HG03135 (cell line): ENCODE data around the gene KIF2A.
A peak's percentile ranks its signal among the peaks of the same experiment; 100 is the strongest.

ENCODE experiments used
- ATAC-seq: cut with Tn5 transposase; IDR thresholded peaks from one replicate; pipeline ENCODE4 v1.9.1; 2021; ENCODE audit warnings: mild to moderate bottlenecking, moderate library complexity; ENCODE audit not compliant: unreplicated experiment

Gene KIF2A

GRCh38 chr5:62305715-62306322 lies at the start of gene KIF2A:
TSS of gene KIF2A (plus strand) at chr5:62306206. CDS start at chr5:62306473, 267 bp downstream.
- ATAC-seq = peak; percentile 93

DNA sequence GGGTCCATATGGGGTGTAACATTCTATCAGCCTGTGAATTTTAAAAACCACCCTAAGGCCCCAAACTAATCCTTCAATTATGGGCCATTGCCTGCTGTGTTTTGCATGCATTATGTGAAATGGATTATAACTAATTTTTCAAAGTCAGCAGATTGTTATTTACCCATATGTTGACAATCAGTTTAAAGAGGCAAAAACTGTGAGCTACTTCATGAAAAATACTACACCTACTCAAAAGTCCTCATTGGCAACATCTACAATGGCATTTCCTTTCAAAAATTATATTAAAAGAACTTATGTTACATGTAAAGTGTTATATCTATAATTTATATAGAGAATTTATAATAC lies 49.0 kb upstream of the KIF2A start:
- no peak for ATAC-seq

- ATAC-seq = no peak
These were observed 47.4 kb upstream of the KIF2A start for GRCh38 chr5:62258654-62259053.

DNA sequence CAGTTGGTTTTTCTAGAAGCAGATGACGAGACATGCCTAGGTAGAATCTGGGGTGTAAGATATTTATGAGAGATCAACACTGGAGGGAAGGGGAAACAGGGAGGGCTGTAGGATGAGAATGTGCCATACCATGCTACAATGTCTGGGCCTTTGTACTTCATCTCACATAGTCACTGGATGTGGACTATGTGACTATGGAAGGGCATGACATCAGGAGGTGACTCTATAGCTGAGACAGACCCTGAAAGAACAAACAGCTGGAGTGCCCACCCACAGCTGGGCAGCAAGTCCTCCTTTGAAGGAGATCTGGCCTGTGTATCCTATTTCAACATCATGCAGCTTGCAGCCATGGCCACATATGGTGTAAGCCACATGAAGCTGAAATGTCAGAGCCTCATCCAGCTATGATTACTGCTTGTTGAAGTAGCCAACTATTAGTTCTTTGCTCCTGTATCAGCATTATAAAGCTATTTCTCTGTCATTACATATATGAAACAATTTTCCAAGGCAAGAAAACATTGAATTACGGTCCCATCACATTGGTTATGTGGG lies 46.2 kb upstream of the KIF2A start:
- ATAC-seq = no peak

GRCh38 chr5:62260513-62260912 lies 45.5 kb upstream of the KIF2A start:
- no peak for ATAC-seq

DNA sequence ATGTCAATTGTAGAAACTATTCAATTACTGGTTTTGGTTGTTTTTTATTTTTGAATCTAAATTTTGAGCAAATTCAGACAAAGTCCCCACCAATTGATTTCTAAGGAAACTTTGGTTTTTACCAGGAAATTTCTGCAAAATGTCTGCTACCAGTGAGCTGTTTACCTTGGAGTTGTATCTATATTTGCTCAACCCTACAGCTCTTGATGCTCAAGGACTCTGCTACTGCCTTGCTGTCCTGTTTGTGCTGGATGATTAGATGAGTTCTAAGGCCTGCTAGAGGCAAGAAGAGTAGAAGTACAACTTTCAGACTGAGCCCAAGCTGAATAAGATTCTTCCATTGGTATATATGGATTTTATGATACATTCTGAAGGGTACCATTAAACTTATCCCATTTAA lies 42.6 kb upstream of the KIF2A start:
- no peak for ATAC-seq

GRCh38 chr5:62265648-62266112 lies 40.3 kb upstream of the KIF2A start:
- no peak for ATAC-seq

DNA sequence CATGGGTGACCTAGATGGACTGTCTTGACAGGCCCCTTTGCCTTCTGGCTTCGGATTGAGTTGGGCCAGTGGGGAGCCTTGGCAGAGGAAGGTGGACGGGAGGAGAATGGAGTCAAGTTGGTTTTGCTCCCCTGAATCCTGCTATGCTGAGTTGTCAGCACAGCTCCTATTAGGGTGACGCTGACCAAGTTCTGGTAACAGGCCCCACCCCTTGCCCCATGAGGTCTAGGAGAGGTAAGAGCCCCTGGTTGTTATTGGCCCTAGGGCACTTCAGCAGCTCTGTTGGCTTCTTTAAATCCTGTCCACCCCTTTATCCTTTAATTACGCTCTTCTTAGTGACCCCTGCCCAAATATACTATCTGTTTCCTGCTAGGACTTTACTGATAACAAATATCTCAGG lies 39.4 kb upstream of the KIF2A start:
- ATAC-seq = no peak

GRCh38 chr5:62268234-62268633 lies 37.8 kb upstream of the KIF2A start:
- no peak for ATAC-seq

DNA sequence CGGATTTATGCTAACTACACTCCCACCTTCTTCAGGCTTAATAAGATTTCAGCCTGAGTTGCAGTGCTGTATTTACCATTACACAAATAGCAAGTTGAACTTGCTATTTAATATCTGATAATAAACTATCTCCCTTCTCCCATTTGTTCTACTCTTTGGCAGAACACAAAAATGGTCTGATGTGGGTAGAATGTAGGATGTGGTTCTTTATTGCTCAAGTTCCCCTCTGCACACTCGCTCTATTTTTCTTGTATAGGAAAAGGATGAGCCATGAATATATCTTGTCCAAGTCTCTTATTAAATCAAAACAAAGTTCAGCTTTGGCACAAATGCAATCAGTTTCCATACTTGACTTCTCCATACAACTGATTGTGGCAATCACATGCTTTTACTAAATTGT lies 37.2 kb upstream of the KIF2A start:
- ATAC-seq = no peak

DNA sequence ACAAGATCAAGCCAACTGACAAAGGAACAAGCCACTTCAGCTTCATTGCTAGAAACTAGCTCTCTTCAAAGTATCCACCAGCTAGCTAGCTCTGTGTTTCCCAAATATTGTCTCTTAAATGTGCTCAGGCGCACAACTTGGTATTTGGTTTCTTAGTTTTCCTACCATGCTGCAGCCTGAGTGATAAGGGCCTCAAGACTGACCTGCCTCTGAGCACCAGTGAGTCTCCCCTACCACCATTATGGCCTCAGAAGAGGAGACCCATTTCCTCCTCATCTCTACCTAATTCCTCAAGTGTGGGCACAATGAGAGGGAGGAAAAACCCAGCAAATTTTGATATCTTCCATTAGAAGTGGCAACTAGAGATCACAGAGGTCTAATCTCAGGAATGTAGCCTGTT lies 34.6 kb upstream of the KIF2A start:
- ATAC-seq = no peak

- no peak for ATAC-seq
These were observed 34.1 kb upstream of the KIF2A start for GRCh38 chr5:62271870-62272269.

- no peak for ATAC-seq
These were observed 32.3 kb upstream of the KIF2A start for GRCh38 chr5:62273687-62274086.

DNA sequence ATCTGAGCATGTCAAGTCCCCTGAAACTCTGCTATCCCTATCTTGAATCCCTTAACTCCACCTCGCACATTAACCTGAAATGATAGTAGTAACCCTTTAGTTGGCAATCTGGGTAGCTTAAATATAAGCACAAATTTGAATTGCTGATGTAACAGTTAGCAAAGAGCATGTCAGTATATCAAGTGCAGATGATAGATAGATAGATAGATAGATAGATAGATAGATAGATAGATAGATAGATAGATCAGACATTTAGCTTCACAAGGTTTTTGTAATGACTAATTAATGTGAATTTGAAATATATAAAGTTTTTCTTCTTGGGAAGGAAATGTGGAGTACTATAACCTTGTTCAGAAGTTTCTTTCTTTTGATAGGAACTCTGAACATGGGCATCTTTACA lies 30.4 kb upstream of the KIF2A start:
- ATAC-seq = no peak

GRCh38 chr5:62281411-62281810 lies 24.6 kb upstream of the KIF2A start:
- no peak for ATAC-seq

DNA sequence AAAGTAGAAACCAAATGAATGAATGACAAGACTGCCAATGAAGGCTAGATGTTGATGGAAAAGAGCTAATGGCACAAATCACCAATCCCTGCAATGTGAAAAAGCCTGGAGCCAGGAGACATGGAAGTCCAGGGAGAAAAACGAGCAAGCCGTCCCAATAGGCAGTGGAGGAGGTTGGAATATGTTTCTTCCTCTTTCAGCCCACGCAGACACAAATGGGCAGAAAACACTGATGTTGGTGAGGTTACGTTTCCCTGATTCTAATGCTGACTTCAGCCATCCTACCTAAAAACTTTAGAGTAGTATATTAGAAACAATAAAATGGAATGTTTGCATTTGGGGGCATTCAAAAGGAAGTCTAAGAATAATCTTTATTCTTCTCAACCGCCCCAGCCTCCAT lies 23.9 kb upstream of the KIF2A start:
- no peak for ATAC-seq

DNA sequence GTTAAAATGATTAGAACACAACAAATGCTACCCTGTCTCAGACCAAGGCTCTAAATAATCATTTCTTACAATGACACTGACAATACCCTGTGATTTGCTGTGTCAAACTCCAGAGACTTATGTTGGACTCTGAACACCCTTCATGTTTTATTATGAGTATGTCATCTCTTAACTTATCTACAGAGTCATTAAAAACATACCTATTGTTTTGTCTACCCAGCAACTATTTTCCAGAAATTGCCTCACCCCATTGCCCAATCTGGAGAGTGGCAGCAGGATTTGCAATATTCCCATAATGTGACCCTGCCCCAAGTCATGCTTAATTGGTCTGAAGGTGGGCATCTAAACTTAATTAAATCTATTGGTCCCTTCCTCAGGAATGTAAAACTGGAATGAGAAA lies 23.0 kb upstream of the KIF2A start:
- no peak for ATAC-seq

- ATAC-seq = no peak
These were observed 22.1 kb upstream of the KIF2A start for GRCh38 chr5:62283861-62284260.

GRCh38 chr5:62284946-62285891 lies 20.8 kb upstream of the KIF2A start:
- ATAC-seq = peak; percentile 53

GRCh38 chr5:62286834-62287233 lies 19.2 kb upstream of the KIF2A start:
- ATAC-seq = no peak

DNA sequence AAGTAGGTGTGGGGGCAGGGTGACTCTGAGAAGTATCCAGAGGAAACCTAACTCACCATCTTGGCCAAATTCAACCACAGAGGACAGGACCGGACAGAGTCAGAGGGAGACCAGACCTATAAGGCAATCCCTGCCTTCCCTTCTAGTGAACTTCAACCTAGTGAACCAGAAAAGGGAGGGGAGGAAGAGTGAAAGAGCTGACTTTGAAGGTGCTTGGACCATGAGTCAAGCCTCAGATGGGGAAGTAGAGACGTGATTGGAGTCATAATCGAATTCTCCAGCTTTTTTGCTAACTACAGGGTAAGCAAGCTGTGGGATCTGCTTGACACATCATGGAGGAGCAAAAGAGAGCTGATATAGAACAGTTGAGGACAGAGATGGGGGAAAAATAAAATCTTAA lies 18.8 kb upstream of the KIF2A start:
- ATAC-seq = no peak

DNA sequence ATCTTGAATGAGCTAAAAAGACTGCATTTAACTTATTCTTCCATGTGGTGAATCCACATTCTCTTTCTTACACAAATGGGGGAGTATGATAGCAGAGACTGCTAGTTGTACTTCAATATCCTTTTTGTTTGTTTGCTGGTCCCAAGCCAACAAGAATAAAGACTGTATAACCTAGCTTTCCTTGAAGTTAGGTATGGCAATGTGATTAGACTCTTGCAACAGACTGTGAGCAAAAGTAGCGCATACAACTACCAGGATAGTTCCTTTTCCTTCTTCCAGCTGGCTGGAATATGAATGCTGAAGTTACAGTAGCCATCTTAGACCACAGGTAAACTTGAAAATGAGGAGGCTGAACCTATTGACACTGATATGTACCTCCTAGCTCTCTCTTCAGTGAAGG lies 17.9 kb upstream of the KIF2A start:
- ATAC-seq = no peak
